ENCODE results near the gene BRAF. TPM values are rescaled to one million over a fixed set of nuclear protein-coding genes. Genes with fewer than 3 reads are reported as not detected.
"Not testable (repeated sequence)": the region's sequence is repeated elsewhere in the genome, so short reads cannot be mapped to it uniquely, and the experiment has no call there.

Gene BRAF
- total RNA-seq, 2 donors from 2014 or later = 45.7 to 46.7 TPM

DNA sequence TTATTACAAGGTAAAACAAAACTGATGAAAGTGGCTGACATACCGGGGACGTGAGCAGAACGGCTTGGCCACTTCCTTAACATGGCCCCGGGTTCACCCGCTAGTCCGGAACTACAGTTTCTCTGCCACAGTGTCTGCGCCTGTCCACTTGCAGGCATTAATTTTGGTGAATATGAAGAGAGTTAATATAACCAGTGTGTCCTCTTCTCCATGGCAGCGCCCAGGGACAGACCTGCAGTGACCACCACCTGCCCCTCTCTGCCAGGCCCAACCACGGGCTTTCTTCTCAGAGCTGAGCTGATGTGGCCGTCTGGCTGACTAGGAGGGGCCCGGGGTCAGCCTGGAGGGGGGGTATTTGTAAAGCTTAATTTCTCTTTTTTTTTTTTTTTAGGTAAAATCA lies 229.3 kb downstream of the BRAF start:
- no peak overlapping the region for H3K4me3 ChIP-seq (ENCODE audit: low read length)
- H3K9ac ChIP-seq (ENCODE audit: extremely low read depth, low read length, poor library complexity, severe bottlenecking) = no peak overlapping the region
- no peaks in the 10 kb centered on the region for H3K9me3 Mint-ChIP-seq
- H3K27me3 ChIP-seq (ENCODE audit: control insufficient read depth, insufficient read depth, low read length, poor library complexity, severe bottlenecking) = no peaks in the 10 kb centered on the region
- TF ChIP-seq, protein P1, sequence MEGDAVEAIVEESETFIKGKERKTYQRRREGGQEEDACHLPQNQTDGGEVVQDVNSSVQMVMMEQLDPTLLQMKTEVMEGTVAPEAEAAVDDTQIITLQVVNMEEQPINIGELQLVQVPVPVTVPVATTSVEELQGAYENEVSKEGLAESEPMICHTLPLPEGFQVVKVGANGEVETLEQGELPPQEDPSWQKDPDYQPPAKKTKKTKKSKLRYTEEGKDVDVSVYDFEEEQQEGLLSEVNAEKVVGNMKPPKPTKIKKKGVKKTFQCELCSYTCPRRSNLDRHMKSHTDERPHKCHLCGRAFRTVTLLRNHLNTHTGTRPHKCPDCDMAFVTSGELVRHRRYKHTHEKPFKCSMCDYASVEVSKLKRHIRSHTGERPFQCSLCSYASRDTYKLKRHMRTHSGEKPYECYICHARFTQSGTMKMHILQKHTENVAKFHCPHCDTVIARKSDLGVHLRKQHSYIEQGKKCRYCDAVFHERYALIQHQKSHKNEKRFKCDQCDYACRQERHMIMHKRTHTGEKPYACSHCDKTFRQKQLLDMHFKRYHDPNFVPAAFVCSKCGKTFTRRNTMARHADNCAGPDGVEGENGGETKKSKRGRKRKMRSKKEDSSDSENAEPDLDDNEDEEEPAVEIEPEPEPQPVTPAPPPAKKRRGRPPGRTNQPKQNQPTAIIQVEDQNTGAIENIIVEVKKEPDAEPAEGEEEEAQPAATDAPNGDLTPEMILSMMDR (conservative IDR thresholded peaks at IDR 0.05) = no peak
- H3K9me3 ChIP-seq (ENCODE audit: control insufficient read depth, low read length) = no peaks in the 10 kb centered on the region
- H3K27ac ChIP-seq (ENCODE audit: low read depth, low read length) = no peak overlapping the region
- no peak for DNase-seq
- peak overlapping the region; percentile 97 for H3K4me3 Mint-ChIP-seq
- H3K4me1 ChIP-seq (ENCODE audit: control insufficient read depth, insufficient read depth, low read length) = no peaks in the 10 kb centered on the region
- WGBS, 2 experiments (ENCODE audit: insufficient coverage in 1 of 2, insufficient read length in 1 of 2) = 95 to 97% methylated on average over 7 to 9 of the region's 11 CpGs
- H3K4me1 Mint-ChIP-seq = peaks cover 19% of the 10 kb centered on the region
- no peaks in the 10 kb centered on the region for H3K27me3 Mint-ChIP-seq (ENCODE audit: insufficient read depth)
- H3K36me3 Mint-ChIP-seq (ENCODE audit: low read depth) = peaks cover 5% of the 10 kb centered on the region
- H3K36me3 ChIP-seq (ENCODE audit: control insufficient read depth, insufficient read depth, low read length) = peaks cover 10% of the 10 kb centered on the region
- H3K27ac Mint-ChIP-seq = no peak overlapping the region

DNA sequence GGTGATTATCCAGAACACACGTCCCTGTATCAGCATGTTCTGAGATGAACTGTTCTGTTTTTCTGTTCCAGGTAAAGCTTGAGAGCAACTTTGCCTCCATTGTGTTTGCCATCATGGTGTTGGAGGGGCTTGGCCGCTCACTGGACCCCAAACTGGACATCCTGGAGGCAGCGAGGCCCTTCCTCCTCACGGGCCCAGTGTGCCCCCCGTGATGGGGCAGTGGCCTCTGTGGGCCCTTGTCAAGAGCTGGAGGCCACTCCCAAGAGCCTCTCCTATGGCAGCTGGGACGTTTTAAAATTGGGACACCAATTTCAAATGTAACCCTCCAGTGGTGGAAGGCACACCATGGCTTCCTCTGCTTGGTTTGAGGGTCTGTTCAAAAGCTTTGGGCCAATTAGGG lies 230.1 kb downstream of the BRAF start:
- Histone ChIP-seq H3K27me3 (ENCODE audit: control insufficient read depth, insufficient read depth, low read length, poor library complexity, severe bottlenecking) (no peaks in the 10 kb centered on the region), H3K9me3 (ENCODE audit: control insufficient read depth, low read length) (no peaks in the 10 kb centered on the region), H3K36me3 (ENCODE audit: control insufficient read depth, insufficient read depth, low read length) (peaks cover 10% of the 10 kb centered on the region), H3K27ac (ENCODE audit: low read depth, low read length) (no peak overlapping the region), H3K4me3 (ENCODE audit: low read length) (no peak overlapping the region), H3K9ac (ENCODE audit: extremely low read depth, low read length, poor library complexity, severe bottlenecking) (no peak overlapping the region), H3K4me1 (ENCODE audit: control insufficient read depth, insufficient read depth, low read length) (no peaks in the 10 kb centered on the region)
- peaks cover 5% of the 10 kb centered on the region for H3K36me3 Mint-ChIP-seq (ENCODE audit: low read depth)
- H3K27me3 Mint-ChIP-seq (ENCODE audit: insufficient read depth) = no peaks in the 10 kb centered on the region
- peaks cover 17% of the 10 kb centered on the region for H3K4me1 Mint-ChIP-seq
- no peak overlapping the region for H3K4me3 Mint-ChIP-seq
- H3K27ac Mint-ChIP-seq = no peak overlapping the region
- no peaks in the 10 kb centered on the region for H3K9me3 Mint-ChIP-seq
- 90 to 98% methylated on average over 5 to 6 of the region's 6 CpGs for WGBS, 2 experiments (ENCODE audit: insufficient coverage in 1 of 2, insufficient read length in 1 of 2)
- DNase-seq = no peak
- TF ChIP-seq, protein P1 (conservative IDR thresholded peaks at IDR 0.05) = no peak

DNA sequence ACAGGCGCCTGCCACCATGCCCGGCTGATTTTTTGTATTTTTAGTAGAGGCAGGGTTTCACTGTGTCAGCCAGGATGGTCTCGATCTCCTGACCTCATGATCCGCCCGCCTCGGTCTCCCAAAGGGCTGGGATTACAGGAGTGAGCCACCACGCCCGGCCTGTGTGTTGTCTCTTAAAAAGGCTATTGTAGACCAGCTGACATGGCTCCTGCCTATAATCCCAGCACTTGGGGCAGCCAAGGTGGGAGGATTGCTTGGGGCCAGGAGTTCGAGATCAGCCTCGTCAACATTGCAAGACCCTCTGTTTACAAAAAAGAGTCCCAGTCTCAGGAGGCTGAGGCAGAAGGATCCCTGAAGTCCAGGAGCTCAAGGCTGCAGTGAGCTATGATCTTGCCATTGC lies 230.9 kb downstream of the BRAF start:
- H3K9me3 Mint-ChIP-seq; H3K27me3 ChIP-seq (ENCODE audit: control insufficient read depth, insufficient read depth, low read length, poor library complexity, severe bottlenecking); DNase-seq; H3K4me1 ChIP-seq (ENCODE audit: control insufficient read depth, insufficient read depth, low read length); H3K9ac ChIP-seq (ENCODE audit: extremely low read depth, low read length, poor library complexity, severe bottlenecking); H3K4me3 Mint-ChIP-seq; H3K9me3 ChIP-seq (ENCODE audit: control insufficient read depth, low read length); H3K27ac ChIP-seq (ENCODE audit: low read depth, low read length); H3K27ac Mint-ChIP-seq; H3K27me3 Mint-ChIP-seq (ENCODE audit: insufficient read depth); H3K36me3 Mint-ChIP-seq (ENCODE audit: low read depth); H3K36me3 ChIP-seq (ENCODE audit: control insufficient read depth, insufficient read depth, low read length); H3K4me3 ChIP-seq (ENCODE audit: low read length): not testable (repeated sequence)
- peaks cover 12% of the 10 kb centered on the region for H3K4me1 Mint-ChIP-seq
- WGBS, 2 experiments (ENCODE audit: insufficient coverage in 1 of 2, insufficient read length in 1 of 2) = 97% methylated on average over 4 to 10 of the region's 10 CpGs

DNA sequence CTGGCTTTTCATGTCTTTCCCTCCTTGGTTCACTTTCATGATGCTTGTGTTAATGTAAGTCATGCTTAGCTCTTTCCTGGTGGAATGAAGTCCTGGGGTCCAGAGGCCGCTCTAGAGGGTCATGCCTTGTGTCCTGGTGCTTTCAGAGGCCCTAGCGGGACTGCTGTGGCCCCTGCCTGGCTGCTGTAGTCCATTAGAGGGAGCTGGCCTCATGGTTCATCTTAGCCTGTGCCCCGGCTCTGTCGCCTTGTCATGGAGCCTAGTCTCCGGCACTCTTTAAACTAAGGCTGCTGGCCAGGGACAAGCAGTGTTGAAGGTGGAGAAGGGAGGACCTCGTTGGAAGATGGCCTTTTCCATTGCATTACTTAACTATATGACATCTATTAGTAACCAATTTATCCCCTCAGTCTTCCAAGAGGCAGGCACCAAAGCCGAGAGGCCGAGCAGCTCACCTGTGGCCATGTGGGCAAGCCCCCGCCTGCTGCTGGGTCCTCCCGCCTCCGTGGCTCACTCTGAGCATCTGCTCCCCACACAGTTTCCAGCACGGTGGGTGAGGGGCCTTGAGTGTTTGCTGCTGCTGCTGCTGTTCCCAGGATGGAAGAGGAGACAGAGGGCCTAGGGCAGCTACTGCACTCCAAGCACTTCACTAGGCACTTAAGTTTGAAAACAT lies 233.2 kb downstream of the BRAF start:
- Histone ChIP-seq H3K4me3 (ENCODE audit: low read length) (no peak overlapping the region), H3K27ac (ENCODE audit: low read depth, low read length) (no peak overlapping the region), H3K9me3 (ENCODE audit: control insufficient read depth, low read length) (no peaks in the 10 kb centered on the region), H3K36me3 (ENCODE audit: control insufficient read depth, insufficient read depth, low read length) (peaks cover 14% of the 10 kb centered on the region), H3K9ac (ENCODE audit: extremely low read depth, low read length, poor library complexity, severe bottlenecking) (no peak overlapping the region), H3K4me1 (ENCODE audit: control insufficient read depth, insufficient read depth, low read length) (no peaks in the 10 kb centered on the region), H3K27me3 (ENCODE audit: control insufficient read depth, insufficient read depth, low read length, poor library complexity, severe bottlenecking) (no peaks in the 10 kb centered on the region)
- peaks cover 3% of the 10 kb centered on the region for H3K36me3 Mint-ChIP-seq (ENCODE audit: low read depth)
- H3K4me1 Mint-ChIP-seq = peaks cover 5% of the 10 kb centered on the region
- H3K27ac Mint-ChIP-seq = no peak overlapping the region
- peak; percentile 73 for DNase-seq
- TF ChIP-seq, protein P1 (conservative IDR thresholded peaks at IDR 0.05) = peak; percentile 60
- H3K27me3 Mint-ChIP-seq (ENCODE audit: insufficient read depth) = no peaks in the 10 kb centered on the region
- H3K9me3 Mint-ChIP-seq = no peaks in the 10 kb centered on the region
- 92 to 93% methylated on average over 9 to 11 of the region's 12 CpGs for WGBS, 2 experiments (ENCODE audit: insufficient coverage in 1 of 2, insufficient read length in 1 of 2)
- H3K4me3 Mint-ChIP-seq = no peak overlapping the region

All from endodermal cell (in vitro differentiated cells).